VCaP (cell line): ENCODE measurements around the gene NRCAM.

Experiments used
- H3K27ac ChIP-seq: fragments of 450-650 bp; 2 replicates; pipeline ENCODE4 v1.5.1; 2017
- TF ChIP-seq, protein P1 (sequence below): fragments of 450-650 bp; conservative IDR thresholded peaks from 2 replicates; pipeline ENCODE4 v1.5.1; 2017; ENCODE audit warnings: mild to moderate bottlenecking, moderate library complexity

The NRCAM gene

DNA sequence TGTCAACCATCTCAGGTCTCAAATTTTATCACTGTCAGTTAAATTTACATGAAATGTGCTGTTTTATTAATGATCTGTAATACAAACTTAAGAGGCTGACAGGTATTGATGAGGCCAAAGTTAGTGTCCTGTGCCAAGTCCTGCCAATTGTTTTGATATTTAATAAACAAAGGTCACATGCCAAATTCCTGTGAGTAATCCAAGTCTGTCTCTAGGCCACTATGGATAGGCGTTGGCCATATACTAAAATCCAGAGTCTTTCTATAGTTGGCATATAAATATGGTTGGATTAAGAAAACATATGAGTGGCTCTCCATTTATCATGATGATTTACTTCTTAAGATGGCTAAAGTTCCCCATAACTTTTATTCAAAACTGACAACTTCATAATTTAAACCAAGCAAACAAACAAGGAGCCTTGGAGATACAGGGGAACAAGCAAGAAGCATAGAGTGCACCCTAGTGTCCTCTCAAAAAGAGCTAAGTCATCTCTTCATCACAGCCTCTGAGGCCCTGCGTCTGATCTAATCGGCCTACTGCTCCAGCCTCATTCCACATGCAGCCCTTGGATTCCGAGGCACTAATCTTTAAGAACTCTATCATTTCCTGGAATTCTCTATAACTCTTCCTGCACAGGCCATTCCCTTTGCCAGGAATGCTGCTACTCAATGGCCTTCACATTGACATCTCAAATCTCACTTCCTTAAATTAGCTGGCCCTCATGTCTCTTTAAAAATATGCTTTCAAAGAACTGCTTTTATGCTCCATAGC lies 32.7 kb upstream of the NRCAM start:
- TF ChIP-seq, protein P1, sequence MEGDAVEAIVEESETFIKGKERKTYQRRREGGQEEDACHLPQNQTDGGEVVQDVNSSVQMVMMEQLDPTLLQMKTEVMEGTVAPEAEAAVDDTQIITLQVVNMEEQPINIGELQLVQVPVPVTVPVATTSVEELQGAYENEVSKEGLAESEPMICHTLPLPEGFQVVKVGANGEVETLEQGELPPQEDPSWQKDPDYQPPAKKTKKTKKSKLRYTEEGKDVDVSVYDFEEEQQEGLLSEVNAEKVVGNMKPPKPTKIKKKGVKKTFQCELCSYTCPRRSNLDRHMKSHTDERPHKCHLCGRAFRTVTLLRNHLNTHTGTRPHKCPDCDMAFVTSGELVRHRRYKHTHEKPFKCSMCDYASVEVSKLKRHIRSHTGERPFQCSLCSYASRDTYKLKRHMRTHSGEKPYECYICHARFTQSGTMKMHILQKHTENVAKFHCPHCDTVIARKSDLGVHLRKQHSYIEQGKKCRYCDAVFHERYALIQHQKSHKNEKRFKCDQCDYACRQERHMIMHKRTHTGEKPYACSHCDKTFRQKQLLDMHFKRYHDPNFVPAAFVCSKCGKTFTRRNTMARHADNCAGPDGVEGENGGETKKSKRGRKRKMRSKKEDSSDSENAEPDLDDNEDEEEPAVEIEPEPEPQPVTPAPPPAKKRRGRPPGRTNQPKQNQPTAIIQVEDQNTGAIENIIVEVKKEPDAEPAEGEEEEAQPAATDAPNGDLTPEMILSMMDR: no peak
- H3K27ac ChIP-seq: no peak overlapping the region

DNA sequence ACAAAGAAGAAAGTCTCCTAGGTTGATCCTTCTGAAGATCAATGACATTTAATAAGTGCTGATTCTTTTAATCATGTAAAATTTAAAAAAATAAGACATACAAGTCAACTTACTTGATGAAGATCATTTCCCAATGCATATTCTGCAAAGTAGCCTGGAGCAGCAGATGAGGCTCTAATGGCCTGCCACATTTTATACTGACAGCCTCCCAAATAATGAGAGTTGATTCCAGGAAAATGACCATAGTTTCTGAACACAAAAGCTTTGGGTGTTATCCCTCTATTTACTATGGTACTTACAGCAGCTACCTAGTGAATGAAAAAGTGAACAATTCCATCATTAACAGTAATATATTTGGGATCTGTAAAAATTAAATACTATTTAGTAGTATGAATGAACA lies 31.4 kb upstream of the NRCAM start:
- TF ChIP-seq, protein P1: no peak
- no peak overlapping the region for H3K27ac ChIP-seq

DNA sequence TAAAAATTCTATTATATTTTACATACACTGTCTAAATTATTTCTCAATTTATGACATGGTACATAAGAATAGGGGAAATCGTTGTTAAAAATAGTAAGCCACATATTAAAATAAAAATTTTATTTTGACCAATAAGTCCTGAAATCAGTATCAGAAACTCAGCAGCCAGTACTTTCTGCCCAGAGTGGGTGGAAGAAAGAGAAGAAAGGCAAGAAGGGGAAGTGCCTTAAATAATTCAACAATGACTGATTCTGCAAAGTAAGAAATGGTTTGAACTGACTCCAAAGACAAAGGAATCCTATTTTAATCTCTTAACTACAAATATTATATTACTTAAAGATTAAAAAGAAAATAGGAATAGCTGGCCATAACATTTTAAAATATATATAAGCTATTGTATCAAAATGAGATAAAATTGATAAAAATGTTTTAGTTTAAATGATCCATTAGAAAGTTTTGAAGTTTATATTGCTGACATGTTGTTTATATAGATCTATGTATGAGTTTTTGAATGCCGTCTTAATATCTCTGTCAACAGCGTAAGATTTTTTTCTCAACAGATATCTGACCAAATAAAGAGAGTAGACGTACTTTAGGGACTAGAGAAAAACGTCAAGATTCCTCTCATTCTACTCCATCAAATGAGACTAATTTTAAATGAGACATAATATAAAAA lies 30.2 kb upstream of the NRCAM start:
- TF ChIP-seq, protein P1: no peak

DNA sequence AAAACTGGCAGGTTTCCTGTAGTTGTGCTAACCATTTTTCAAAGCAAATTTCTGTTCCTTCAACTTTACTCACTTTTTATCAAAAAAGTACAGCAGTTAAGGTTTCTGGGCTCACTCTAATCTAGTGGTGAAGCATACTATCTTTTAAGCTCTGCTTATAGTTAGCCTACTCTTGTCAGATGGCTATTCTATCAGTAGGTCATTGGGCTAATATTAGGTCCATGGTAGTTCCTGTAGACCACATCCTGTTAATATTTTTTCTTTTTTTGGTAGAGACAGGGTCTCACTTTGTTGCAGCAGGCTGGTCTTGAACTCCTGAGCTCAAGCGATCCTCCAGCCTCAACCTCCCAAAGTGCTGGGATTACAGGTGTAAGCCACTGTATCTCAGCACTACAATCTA lies 27.9 kb upstream of the NRCAM start:
- TF ChIP-seq, protein P1: no peak

More for the DNA sequence above, 30.2 kb upstream of the NRCAM start:
- no peak overlapping the region for H3K27ac ChIP-seq

DNA sequence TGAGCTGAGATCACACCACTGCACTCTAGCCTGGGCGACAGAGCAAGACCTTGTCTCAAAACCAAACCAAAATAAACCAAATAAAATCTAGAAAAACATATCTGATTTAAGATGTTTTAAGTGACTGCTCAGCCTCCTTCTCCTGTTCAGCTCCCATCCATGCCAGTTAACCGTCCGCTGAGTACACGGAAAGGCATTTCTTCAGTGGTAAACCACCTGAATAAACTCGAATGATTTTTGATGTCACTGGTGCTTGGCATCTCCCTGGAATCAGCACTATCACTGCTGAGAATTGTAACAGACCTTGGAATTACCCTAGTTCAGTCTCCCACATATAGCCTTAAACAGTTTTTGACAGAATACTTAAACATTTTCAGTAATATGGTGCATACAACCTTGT lies 24.1 kb upstream of the NRCAM start:
- TF ChIP-seq, protein P1: no peak
- H3K27ac ChIP-seq: no peak overlapping the region

More for the DNA sequence above, 27.9 kb upstream of the NRCAM start:
- no peak overlapping the region for H3K27ac ChIP-seq

DNA sequence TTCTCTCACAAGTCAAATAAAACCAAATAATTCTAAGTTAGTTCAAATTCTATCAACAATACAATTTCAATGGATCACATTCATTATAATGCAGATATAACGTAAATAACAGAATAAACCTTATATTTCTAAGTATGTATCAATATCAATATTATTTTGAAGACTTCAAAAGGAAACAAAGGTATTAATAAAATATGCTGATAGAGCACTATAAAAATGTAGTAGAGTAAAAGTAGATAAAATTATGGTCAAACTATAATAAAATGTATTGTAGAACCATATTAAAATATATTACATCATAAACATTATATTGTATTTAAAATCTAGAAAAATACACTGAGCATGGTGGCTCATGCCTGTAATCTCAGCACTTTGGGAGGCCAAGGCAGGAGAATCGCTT lies 23.5 kb upstream of the NRCAM start:
- H3K27ac ChIP-seq: no peak overlapping the region
- TF ChIP-seq, protein P1: no peak

DNA sequence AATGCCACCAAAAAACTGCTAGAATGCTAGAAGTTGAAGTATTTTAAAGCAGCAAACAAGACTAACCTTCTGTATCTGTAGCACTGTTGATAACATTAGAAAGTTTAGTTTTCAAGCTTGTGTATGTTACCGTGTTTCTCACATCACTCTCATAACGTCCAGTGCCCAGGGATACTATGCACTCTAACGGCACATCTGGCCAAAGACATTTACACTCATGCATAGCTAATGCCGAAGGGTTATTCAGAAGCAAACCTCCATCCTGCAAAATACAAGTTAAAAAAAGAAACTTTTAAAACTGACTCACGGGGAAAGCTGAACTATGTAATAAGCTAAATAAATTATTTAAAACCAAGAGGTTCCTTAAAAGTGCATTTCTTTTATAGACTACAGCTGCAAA lies 22.9 kb upstream of the NRCAM start:
- TF ChIP-seq, protein P1: no peak
- no peak overlapping the region for H3K27ac ChIP-seq
